Chondrocyte (in vitro differentiated cells): Measurements from ENCODE around the gene SCMH1. TPM values are rescaled to one million over a fixed set of nuclear protein-coding genes. Genes with fewer than 3 reads are reported as not detected.
"Not testable (repeated sequence)": the region's sequence is repeated elsewhere in the genome, so short reads cannot be mapped to it uniquely, and the experiment has no call there.

Experiments used
- DNase-seq: peaks from one replicate; pipeline ENCODE4 v3.0.0; 2021; ENCODE audit warnings: mixed read lengths, low spot score
- H3K27ac Mint-ChIP-seq: one replicate; pipeline ENCODE4 v1.8.0; 2021; ENCODE audit warnings: mild to moderate bottlenecking, moderate library complexity, mixed read lengths; ENCODE audit not compliant: unreplicated experiment
- H3K27me3 Mint-ChIP-seq: 2 replicates; pipeline ENCODE4 v1.8.0; 2021; ENCODE audit warnings: low read depth, mixed read lengths
- H3K36me3 Mint-ChIP-seq: 2 replicates; pipeline ENCODE4 v1.8.0; 2021; ENCODE audit warnings: low read depth, mixed read lengths
- H3K4me1 Mint-ChIP-seq: 2 replicates; pipeline ENCODE4 v1.8.0; 2021; ENCODE audit warnings: low read depth, mild to moderate bottlenecking, mixed read lengths
- H3K4me3 Mint-ChIP-seq: one replicate; pipeline ENCODE4 v1.8.0; 2021; ENCODE audit warnings: mild to moderate bottlenecking, moderate library complexity, mixed read lengths; ENCODE audit not compliant: unreplicated experiment
- H3K9me3 Mint-ChIP-seq: 2 replicates; pipeline ENCODE4 v1.8.0; 2021; ENCODE audit warnings: low read depth, mixed read lengths
- total RNA-seq: library from RNA; stranded (reverse); gene quantifications from 3 replicates; pipeline ENCODE4 v1.2.1, GENCODE V29; 2021
- TF ChIP-seq, protein P1 (sequence below): fragments of 200-600 bp; sonication (generic); IDR thresholded peaks from 2 replicates; pipeline ENCODE4 v1.5.0; 2021; ENCODE audit warnings: antibody characterized with exemption, mild to moderate bottlenecking, moderate library complexity

Gene SCMH1
- total RNA-seq, 1 donor from 2014 or later = 29.5 TPM

DNA sequence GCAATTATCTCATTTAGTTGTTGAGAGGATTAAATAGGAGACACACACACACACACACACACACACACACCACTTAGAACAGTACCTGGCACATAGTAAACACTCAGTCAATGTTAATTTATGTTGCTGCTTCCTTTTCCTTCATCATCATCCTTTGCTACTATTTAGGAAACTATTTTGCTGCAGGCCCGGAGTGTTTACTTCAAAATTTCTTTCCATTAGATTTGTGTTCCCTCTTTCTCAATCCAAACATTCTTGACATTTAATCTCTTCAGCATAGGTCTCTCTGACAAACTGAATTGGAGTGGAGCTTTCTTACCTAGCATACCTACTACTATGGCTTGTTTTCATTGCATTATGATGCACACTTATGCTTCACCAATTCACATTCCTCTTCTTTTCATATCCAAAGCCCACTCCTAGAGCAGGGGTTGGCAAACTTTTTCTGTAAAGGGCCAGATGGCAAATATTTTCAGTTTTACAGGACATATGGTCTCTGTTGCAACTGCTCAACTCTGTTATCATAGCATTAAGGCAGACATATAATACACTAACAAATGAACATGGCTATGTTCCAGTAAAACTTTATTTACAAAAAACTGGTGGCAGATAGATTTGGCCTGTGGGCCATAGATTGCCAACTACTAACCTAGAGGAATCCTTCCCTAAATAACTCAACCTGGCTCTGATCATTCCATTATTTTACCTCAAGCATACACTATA, 49.5 kb downstream of the SCMH1 start:
- Mint-ChIP-seq H3K4me1 (peaks cover 12% of the 10 kb centered on the region), H3K36me3 (peaks cover 6% of the 10 kb centered on the region), H3K9me3 (peaks cover 14% of the 10 kb centered on the region), H3K27ac (no peak overlapping the region), H3K4me3 (no peak overlapping the region), H3K27me3 (no peaks in the 10 kb centered on the region)
- TF ChIP-seq, protein P1, sequence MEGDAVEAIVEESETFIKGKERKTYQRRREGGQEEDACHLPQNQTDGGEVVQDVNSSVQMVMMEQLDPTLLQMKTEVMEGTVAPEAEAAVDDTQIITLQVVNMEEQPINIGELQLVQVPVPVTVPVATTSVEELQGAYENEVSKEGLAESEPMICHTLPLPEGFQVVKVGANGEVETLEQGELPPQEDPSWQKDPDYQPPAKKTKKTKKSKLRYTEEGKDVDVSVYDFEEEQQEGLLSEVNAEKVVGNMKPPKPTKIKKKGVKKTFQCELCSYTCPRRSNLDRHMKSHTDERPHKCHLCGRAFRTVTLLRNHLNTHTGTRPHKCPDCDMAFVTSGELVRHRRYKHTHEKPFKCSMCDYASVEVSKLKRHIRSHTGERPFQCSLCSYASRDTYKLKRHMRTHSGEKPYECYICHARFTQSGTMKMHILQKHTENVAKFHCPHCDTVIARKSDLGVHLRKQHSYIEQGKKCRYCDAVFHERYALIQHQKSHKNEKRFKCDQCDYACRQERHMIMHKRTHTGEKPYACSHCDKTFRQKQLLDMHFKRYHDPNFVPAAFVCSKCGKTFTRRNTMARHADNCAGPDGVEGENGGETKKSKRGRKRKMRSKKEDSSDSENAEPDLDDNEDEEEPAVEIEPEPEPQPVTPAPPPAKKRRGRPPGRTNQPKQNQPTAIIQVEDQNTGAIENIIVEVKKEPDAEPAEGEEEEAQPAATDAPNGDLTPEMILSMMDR = no peak
- no peak for DNase-seq

- H3K36me3 Mint-ChIP-seq = peaks cover 3% of the 10 kb centered on the region
- TF ChIP-seq, protein P1 = no peak
- peaks cover 2% of the 10 kb centered on the region for H3K9me3 Mint-ChIP-seq
- H3K4me1 Mint-ChIP-seq = no peaks in the 10 kb centered on the region
- H3K4me3 Mint-ChIP-seq = no peak overlapping the region
- no peak for DNase-seq
- no peak overlapping the region for H3K27ac Mint-ChIP-seq
- no peaks in the 10 kb centered on the region for H3K27me3 Mint-ChIP-seq
These were observed 57.7 kb downstream of the SCMH1 start for GRCh38 chr1:41184446-41184845.

GRCh38 chr1:41178230-41178629, 63.9 kb downstream of the SCMH1 start:
- peaks cover 14% of the 10 kb centered on the region for H3K9me3 Mint-ChIP-seq
- peaks cover 15% of the 10 kb centered on the region for H3K36me3 Mint-ChIP-seq
- not testable (repeated sequence) for DNase-seq, H3K4me1 Mint-ChIP-seq, H3K27ac Mint-ChIP-seq, H3K27me3 Mint-ChIP-seq, H3K4me3 Mint-ChIP-seq

GRCh38 chr1:41175546-41175945, 66.6 kb downstream of the SCMH1 start:
- H3K27ac Mint-ChIP-seq = no peak overlapping the region
- no peaks in the 10 kb centered on the region for H3K27me3 Mint-ChIP-seq
- TF ChIP-seq, protein P1 = no peak
- no peaks in the 10 kb centered on the region for H3K4me1 Mint-ChIP-seq
- no peak overlapping the region for H3K4me3 Mint-ChIP-seq
- peaks cover 12% of the 10 kb centered on the region for H3K36me3 Mint-ChIP-seq
- no peak for DNase-seq
- peaks cover 12% of the 10 kb centered on the region for H3K9me3 Mint-ChIP-seq

- TF ChIP-seq, protein P1 = no peak
- H3K9me3 Mint-ChIP-seq = peaks cover 12% of the 10 kb centered on the region
These were observed 67.9 kb downstream of the SCMH1 start for GRCh38 chr1:41174170-41174569.

GRCh38 chr1:41173651-41174050, 68.5 kb downstream of the SCMH1 start:
- DNase-seq = no peak
- H3K27ac Mint-ChIP-seq = no peak overlapping the region
- H3K27me3 Mint-ChIP-seq = no peaks in the 10 kb centered on the region
- TF ChIP-seq, protein P1 = no peak
- H3K36me3 Mint-ChIP-seq = peaks cover 13% of the 10 kb centered on the region
- H3K4me3 Mint-ChIP-seq = no peak overlapping the region
- peaks cover 13% of the 10 kb centered on the region for H3K9me3 Mint-ChIP-seq
- H3K4me1 Mint-ChIP-seq = no peaks in the 10 kb centered on the region

More at GRCh38 chr1:41174170-41174569, 67.9 kb downstream of the SCMH1 start:
- H3K4me3 Mint-ChIP-seq = no peak overlapping the region
- no peak for DNase-seq
- H3K27ac Mint-ChIP-seq = no peak overlapping the region
- no peaks in the 10 kb centered on the region for H3K4me1 Mint-ChIP-seq
- no peaks in the 10 kb centered on the region for H3K27me3 Mint-ChIP-seq
- H3K36me3 Mint-ChIP-seq = peaks cover 12% of the 10 kb centered on the region
